Measurements from ENCODE around the gene TCP11L2. TPM values are rescaled to one million over a fixed set of nuclear protein-coding genes. Genes with fewer than 3 reads are reported as not detected.

The TCP11L2 gene
- total and polyA plus RNA-seq, 2 of the 13 experiments (the other 11 are each of a cell fraction or from before 2014, with no cell fraction given): 4.6 to 24.1 TPM

DNA sequence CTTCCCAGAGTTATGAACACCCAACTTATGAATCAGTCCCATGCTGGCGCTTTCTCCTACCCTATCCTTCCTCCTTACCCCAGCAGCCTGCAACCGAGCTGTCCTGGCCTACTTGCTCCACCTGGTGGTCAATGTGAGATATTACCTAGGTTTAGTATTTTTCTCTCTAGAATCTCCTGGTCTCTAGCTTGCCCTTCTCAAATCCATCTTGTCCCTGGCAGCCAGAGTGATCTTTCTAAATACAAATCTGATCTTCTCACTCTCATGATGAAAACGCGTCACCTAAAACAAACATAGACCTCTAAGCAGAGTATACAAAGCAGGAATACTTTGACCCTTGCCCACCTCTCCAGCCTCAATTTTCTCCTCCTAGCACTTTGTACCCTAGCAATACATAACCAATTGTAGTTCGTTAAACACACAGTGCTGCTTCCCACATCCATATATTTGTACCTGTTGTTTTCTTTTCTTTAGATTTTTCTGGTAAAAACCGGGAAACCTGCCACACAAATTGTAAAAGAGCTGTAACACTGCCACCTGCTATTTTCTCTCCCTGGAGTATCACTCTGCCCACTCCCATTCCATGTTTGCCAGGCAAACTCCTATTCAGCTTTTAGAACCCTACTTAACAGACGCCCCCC is 20.0 kb upstream of the TCP11L2 start (continued):
- TF ChIP-seq, protein P1, sequence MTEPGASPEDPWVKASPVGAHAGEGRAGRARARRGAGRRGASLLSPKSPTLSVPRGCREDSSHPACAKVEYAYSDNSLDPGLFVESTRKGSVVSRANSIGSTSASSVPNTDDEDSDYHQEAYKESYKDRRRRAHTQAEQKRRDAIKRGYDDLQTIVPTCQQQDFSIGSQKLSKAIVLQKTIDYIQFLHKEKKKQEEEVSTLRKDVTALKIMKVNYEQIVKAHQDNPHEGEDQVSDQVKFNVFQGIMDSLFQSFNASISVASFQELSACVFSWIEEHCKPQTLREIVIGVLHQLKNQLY (CRISPR knock-in tag; IDR thresholded peaks at IDR 0.05): peak; percentile 77; the same call in 1 of the 2 replicates
- TF ChIP-seq JUND (CRISPR knock-in tag; IDR thresholded peaks at IDR 0.05): peak; percentile 55; the same call in 1 of the 2 replicates
- peak; percentile 66; the same call in 1 of the 2 replicates for TF ChIP-seq THRA (CRISPR knock-in tag; IDR thresholded peaks at IDR 0.05; ENCODE audit: borderline replicate concordance)
- TF ChIP-seq TBX3 (IDR thresholded peaks at IDR 0.05; ENCODE audit: borderline replicate concordance): peak; percentile 95
- no peak for TF ChIP-seq ZSCAN9 (CRISPR knock-in tag; IDR thresholded peaks at IDR 0.05; ENCODE audit: borderline replicate concordance)
- TF ChIP-seq HNF4G (IDR thresholded peaks at IDR 0.05; ENCODE audit: borderline replicate concordance, low read depth, low read length): peak; percentile 94
- peak; percentile 84; the same call in 1 of the 2 replicates for TF ChIP-seq HNF4G (CRISPR knock-in tag; IDR thresholded peaks at IDR 0.05; ENCODE audit: borderline replicate concordance, low read depth)
- TF ChIP-seq FOXA3 (CRISPR knock-in tag; IDR thresholded peaks at IDR 0.05): peak; percentile 98
- TF ChIP-seq NR2F2 (IDR thresholded peaks at IDR 0.05; ENCODE audit: borderline replicate concordance, low read depth): peak; percentile 97
- TF ChIP-seq ZNF34 (CRISPR knock-in tag; IDR thresholded peaks at IDR 0.05; ENCODE audit: borderline replicate concordance): no peak
- TF ChIP-seq TGIF2 (CRISPR knock-in tag; IDR thresholded peaks at IDR 0.05): peak; percentile 24; the same call in 1 of the 2 replicates
- TF ChIP-seq ZBTB43 (CRISPR knock-in tag; conservative IDR thresholded peaks at IDR 0.05): 0 out of 2 replicates have a peak, but pooled peaks have one; percentile 65
- TF ChIP-seq, protein P2, sequence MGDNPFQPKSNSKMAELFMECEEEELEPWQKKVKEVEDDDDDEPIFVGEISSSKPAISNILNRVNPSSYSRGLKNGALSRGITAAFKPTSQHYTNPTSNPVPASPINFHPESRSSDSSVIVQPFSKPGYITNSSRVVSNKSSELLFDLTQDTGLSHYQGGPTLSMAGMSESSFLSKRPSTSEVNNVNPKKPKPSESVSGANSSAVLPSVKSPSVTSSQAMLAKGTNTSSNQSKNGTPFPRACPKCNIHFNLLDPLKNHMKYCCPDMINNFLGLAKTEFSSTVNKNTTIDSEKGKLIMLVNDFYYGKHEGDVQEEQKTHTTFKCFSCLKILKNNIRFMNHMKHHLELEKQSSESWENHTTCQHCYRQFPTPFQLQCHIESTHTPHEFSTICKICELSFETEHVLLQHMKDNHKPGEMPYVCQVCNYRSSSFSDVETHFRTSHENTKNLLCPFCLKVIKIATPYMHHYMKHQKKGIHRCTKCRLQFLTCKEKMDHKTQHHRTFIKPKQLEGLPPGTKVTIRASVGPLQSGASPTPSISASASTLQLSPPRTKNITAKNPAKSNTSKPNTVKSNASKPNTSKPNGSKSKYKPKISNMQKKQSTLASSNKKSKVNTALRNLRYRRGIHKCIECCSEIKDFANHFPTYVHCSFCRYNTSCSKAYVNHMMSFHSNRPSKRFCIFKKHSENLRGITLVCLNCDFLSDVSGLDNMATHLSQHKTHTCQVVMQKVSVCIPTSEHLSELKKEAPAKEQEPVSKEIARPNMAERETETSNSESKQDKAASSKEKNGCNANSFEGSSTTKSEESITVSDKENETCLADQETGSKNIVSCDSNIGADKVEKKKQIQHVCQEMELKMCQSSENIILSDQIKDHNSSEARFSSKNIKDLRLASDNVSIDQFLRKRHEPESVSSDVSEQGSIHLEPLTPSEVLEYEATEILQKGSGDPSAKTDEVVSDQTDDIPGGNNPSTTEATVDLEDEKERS (CRISPR knock-in tag; IDR thresholded peaks at IDR 0.05): no peak
- no peak for TF ChIP-seq ZNF512B (CRISPR knock-in tag; IDR thresholded peaks at IDR 0.05; ENCODE audit: borderline replicate concordance)
- peak; percentile 64; the same call in 1 of the 2 replicates for TF ChIP-seq ZBTB20 (CRISPR knock-in tag; IDR thresholded peaks at IDR 0.05; ENCODE audit: borderline replicate concordance, low read depth)
- TF ChIP-seq ZNF704 (CRISPR knock-in tag; IDR thresholded peaks at IDR 0.05; ENCODE audit: borderline replicate concordance): no peak
- no peak for TF ChIP-seq ZNF572 (CRISPR knock-in tag; IDR thresholded peaks at IDR 0.05)
- TF ChIP-seq ZNF703 (CRISPR knock-in tag; IDR thresholded peaks at IDR 0.05; ENCODE audit: borderline replicate concordance): peak; percentile 80; the same call in 1 of the 2 replicates
